GM10266 (cell line): Measurements from ENCODE around the gene UNG.
A peak's percentile ranks its signal among the peaks of the same experiment; 100 is the strongest.

Source experiments
- DNase-seq: peaks from one replicate; pipeline ENCODE4 v3.0.0; 2012; ENCODE audit errors: extremely low spot score
- TF ChIP-seq, protein P1 (sequence below): IDR thresholded peaks from 2 replicates; pipeline ENCODE4 v1.5.1; 2012; ENCODE audit warnings: mild to moderate bottlenecking, low read depth; ENCODE audit not compliant: control insufficient read depth, insufficient read depth; ENCODE audit errors: missing control alignments

The UNG gene

DNA sequence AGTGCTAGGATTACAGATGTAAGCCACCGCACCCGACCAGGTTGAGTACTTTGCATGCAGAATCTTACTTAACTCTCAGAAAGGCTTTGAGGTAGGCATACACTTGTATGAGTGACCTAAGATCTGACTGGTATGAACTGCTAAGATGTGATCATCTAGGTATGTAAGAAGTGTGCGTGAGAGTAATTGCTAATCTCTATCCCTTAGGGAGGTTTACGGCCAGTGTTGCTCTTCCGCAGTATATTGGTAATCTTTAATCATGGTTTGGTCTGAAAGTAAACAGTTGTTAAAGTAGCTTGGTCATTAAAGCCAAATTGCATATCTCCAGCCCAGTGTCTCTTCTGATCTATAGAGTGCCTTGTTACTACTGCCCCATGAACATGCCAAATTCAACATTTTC is 7.8 kb downstream of the UNG start:
- TF ChIP-seq, protein P1, sequence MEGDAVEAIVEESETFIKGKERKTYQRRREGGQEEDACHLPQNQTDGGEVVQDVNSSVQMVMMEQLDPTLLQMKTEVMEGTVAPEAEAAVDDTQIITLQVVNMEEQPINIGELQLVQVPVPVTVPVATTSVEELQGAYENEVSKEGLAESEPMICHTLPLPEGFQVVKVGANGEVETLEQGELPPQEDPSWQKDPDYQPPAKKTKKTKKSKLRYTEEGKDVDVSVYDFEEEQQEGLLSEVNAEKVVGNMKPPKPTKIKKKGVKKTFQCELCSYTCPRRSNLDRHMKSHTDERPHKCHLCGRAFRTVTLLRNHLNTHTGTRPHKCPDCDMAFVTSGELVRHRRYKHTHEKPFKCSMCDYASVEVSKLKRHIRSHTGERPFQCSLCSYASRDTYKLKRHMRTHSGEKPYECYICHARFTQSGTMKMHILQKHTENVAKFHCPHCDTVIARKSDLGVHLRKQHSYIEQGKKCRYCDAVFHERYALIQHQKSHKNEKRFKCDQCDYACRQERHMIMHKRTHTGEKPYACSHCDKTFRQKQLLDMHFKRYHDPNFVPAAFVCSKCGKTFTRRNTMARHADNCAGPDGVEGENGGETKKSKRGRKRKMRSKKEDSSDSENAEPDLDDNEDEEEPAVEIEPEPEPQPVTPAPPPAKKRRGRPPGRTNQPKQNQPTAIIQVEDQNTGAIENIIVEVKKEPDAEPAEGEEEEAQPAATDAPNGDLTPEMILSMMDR: no peak
- DNase-seq: no peak

DNA sequence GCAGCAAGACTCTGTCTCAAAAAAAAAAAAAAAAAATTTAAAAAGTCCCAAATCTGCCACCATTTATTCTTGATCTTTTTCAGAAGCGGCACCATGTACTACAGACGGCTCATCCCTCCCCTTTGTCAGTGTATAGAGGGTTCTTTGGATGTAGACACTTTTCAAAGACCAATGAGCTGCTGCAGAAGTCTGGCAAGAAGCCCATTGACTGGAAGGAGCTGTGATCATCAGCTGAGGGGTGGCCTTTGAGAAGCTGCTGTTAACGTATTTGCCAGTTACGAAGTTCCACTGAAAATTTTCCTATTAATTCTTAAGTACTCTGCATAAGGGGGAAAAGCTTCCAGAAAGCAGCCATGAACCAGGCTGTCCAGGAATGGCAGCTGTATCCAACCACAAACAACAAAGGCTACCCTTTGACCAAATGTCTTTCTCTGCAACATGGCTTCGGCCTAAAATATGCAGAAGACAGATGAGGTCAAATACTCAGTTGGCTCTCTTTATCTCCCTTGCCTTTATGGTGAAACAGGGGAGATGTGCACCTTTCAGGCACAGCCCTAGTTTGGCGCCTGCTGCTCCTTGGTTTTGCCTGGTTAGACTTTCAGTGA is 12.5 kb downstream of the UNG start:
- TF ChIP-seq, protein P1: no peak

DNA sequence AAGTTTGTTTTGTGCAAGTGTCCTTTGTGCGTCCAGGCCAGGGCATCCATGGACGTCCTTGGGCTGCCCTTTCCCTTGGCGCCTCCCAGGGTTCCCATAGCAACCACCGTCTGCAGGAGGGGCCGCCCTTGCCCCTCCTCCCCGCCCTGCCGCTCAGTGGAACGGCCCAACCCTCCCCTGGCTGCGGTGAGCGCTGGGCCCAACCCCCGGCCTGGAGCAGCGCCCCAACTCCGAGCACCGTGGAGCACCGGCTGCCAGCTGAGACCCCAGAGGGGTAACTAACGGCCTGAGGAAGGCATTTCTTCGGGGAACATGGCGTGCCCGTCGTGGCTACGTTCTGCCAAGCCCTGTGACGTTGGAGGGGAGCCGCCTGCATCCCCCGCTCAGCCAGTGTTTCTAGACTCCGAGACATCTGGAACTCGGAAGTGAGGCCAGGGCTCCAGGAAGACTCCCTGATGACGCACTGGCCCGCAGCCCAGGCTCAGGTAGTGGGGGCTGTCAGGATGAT is 13.6 kb downstream of the UNG start:
- peak; percentile 69 for DNase-seq
- TF ChIP-seq, protein P1: no peak

More for the DNA sequence above, 12.5 kb downstream of the UNG start:
- no peak for DNase-seq

DNA sequence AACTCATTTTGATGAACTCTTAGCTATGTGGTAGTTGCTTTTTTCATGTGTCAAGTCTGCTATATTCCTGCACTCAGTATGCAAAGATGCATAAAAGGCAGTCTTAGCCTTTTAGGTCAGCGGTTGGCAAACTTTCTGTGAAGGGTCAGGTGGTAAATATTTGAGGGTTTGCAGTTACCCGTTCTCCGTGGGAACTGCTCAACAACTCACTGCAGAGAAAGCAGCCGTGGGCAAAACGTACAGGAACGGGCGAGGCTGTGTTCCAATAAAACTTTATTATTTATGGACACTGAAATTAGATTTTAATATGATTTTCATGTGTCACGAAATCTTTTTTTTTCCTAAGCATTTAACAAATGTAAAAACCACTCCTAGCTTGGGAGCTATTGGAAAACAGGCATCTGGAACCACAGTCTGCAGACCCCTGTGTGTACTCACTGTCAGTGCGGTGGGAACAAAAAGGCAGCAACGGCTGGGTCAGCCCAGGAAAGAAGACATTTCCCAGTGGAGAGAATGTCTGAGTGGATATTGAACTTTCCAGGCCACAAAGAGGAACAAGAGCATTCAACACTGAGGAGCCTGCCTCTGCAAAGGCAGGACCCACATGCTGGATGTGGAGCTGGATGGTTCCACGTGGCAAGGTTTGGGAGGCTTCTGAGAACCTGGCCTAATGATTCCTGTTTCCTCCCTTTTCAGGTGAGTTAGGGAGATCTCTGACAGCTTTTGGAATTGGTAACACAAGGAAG is 15.5 kb downstream of the UNG start:
- DNase-seq: no peak
- TF ChIP-seq, protein P1: no peak

DNA sequence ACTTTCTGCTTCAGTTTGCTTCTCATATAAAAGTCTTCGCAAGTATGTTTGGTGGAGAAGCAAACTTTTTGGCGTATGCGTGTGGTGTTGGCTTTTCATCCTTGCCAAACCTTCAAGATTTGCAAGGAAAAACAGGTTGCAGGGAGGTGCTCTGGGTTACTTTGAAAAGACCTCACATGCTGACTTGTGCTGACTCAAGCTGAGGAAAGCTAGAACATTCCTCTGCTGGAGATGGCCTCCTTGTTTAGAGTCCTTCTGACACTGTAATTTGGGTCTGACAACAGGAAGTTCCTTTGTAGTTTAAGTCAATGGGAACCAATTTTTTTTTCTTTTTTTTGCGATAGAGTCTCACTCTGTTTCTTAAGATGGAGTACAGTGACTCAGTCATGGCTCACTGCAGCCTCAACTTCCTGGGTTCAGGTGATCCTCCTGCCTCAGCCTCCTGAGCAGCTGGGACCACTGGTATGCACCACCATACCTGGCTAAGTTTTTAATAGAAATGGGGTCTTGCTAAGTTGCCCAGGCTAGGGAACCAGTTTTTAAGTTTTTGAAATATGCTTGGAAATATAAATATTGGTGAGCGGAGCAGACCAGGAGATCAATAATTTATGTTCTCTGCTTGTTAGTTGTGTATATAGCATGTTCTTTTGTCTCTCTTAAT is 16.4 kb downstream of the UNG start:
- TF ChIP-seq, protein P1: no peak
- no peak for DNase-seq

DNA sequence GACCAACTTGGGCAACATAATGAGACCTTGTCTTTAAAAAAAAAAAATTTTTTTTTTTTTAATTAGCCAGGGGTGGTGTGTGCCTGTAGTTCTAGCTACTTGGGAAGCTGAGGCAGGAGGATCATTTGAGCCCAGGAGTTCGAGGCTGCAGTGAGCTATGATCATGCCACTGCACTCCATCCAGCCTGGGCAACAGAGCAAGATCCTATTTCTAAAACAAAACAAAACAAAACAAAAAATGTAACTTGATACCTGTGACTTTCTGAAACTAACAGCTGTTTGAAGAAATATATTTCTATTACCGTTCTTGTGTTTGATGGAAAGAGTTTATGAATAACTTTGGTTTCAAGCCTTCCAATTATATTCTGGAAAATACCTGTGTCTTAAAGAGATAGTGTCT is 17.2 kb downstream of the UNG start:
- DNase-seq: no peak
- TF ChIP-seq, protein P1: no peak
